HG03469 (cell line): ENCODE results near the gene PCDHA8.
"Not testable (repeated sequence)": the region's sequence is repeated elsewhere in the genome, so short reads cannot be mapped to it uniquely, and the experiment has no call there.

Experiments used
- ATAC-seq: cut with Tn5 transposase; IDR thresholded peaks from one replicate; pipeline ENCODE4 v1.9.1; 2021; ENCODE audit warnings: mild to moderate bottlenecking, moderate library complexity, moderate number of reproducible peaks; ENCODE audit not compliant: unreplicated experiment

The PCDHA8 gene

DNA sequence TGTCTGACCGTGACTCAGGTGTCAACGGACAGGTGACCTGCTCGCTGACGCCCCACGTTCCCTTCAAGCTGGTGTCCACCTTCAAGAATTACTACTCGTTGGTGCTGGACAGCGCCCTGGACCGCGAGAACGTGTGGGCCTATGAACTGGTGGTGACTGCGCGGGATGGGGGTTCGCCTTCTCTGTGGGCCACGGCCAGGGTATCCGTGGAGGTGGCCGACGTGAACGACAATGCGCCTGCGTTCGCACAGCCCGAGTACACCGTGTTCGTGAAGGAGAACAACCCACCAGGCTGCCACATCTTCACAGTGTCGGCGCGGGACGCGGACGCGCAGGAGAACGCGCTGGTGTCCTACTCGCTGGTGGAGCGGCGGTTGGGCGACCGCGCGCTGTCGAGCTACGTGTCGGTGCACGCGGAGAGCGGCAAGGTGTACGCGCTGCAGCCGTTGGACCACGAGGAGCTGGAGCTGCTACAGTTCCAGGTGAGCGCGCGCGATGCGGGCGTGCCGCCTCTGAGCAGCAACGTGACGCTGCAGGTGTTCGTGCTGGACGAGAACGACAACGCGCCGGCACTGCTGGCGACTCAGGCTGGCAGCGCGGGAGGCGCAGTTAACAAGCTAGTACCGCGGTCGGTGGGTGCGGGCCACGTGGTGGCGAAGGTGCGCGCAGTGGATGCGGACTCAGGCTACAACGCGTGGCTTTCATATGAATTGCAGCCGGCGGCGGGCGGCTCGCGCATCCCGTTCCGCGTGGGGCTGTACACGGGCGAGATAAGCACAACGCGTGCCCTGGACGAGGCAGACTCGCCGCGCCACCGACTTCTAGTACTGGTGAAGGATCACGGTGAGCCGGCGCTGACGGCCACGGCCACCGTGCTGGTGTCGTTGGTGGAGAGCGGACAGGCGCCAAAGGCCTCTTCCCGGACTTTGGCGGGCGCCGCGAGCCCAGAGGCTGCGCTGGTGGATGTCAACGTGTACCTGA lies 29.5 kb downstream of the PCDHA8 start:
- ATAC-seq, result no peak

DNA sequence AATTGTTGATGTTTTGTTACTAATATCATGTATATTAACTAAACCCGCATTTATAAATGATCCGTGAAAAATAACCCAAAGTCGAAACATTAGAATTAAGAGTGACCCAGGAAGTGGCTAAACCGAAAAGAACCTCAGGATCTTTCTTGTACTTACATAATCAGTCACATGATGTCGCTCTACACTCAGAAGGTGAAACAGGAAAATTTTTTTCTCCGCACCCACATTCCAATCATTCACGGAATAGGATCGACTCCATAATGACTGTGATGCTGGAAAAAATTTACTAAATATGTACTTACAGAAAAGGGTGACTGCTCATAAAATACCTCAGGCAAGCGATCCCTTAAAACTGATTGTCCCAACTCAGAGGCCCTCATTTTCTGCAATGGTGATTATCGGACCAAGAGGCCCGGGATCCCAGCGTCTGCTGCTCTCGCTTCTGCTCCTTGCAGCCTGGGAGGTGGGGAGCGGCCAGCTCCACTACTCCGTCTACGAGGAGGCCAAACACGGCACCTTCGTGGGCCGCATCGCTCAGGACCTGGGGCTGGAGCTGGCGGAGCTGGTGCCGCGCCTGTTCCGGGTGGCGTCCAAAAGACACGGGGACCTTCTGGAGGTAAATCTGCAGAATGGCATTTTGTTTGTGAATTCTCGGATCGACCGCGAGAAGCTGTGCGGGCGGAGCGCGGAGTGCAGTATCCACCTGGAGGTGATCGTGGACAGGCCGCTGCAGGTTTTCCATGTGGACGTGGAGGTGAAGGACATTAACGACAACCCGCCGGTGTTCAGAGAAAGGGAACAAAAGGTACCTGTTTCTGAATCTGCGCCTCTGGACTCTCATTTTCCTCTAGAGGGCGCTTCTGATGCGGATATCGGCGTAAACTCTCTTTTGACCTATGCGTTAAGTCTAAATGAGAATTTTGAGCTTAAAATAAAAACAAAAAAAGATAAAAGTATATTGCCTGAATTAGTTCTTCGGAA lies 34.4 kb downstream of the PCDHA8 start, which contains the start of gene PCDHA12:
Gene PCDHA12 (plus strand): TSS at position 224 of the 981 bp plus-strand sequence. CDS start 165 bp downstream, at position 389.
- no peak for ATAC-seq

DNA sequence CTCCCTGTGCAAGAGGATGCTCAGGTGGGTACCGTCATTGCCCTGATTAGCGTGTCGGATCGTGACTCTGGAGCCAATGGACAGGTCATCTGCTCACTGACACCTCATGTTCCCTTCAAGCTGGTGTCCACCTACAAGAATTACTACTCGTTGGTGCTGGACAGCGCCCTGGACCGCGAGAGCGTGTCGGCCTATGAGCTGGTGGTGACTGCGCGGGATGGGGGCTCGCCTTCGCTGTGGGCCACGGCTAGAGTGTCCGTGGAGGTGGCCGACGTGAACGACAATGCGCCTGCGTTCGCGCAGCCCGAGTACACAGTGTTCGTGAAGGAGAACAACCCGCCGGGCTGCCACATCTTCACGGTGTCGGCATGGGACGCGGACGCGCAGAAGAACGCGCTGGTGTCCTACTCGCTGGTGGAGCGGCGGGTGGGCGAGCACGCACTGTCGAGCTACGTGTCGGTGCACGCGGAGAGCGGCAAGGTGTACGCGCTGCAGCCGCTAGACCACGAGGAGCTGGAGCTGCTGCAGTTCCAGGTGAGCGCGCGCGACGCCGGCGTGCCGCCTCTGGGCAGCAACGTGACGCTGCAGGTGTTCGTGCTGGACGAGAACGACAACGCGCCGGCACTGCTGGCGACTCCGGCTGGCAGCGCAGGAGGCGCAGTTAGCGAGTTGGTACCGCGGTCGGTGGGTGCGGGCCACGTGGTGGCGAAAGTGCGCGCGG lies 35.7 kb downstream of the PCDHA8 start:
- ATAC-seq, result not testable (repeated sequence)

DNA sequence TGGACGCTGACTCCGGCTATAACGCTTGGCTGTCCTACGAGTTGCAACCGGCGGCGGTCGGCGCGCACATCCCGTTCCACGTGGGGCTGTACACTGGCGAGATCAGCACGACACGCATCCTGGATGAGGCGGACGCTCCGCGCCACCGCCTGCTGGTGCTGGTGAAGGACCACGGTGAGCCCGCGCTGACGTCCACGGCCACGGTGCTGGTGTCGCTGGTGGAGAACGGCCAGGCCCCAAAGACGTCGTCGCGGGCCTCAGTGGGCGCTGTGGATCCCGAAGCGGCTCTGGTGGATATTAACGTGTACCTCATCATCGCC lies 36.2 kb downstream of the PCDHA8 start:
- no peak for ATAC-seq

DNA sequence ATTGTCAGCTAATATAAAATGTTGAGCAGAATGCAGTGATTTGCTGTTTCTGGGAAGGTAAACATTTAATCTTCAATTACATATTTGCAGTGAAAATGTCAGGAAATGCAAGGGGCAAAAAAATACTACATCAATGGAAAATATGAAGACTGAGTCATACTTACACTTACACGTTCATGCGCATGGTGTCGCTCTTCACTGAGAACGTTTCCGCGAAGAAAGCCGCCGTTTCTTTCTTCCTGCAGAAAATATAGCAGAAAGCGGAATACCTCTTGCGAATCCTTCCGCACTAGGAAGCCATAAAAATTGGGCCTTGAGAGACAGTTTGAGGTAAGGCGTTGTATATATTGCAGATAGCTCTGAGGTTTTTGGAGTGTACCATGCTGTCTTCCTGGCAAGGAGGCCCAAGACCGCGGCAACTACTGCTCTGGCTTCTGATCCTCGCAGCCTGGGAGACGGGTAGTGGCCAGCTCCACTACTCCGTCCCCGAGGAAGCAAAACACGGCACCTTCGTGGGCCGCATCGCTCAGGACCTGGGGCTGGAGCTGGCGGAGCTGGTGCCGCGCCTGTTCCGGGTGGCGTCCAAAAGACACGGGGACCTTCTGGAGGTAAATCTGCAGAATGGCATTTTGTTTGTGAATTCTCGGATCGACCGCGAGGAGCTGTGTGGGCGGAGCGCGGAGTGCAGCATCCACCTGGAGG lies 41.1 kb downstream of the PCDHA8 start, which contains the start of gene PCDHA13:
Gene PCDHA13 (plus strand): TSS at position 236 of the 702 bp plus-strand sequence. CDS start 145 bp downstream, at position 381.
- ATAC-seq, result no peak

DNA sequence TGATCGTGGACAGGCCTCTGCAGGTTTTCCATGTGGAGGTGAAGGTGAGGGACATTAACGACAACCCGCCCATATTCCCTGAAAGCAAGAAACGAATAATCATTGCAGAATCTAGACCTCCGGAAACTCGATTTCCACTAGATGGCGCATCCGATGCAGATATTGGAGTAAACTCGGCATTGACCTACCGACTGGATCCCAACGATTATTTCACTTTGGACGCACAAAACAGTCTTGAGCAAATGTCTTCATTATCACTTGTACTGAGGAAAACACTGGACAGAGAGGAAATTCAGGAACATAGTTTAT lies 41.6 kb downstream of the PCDHA8 start:
- no peak for ATAC-seq

DNA sequence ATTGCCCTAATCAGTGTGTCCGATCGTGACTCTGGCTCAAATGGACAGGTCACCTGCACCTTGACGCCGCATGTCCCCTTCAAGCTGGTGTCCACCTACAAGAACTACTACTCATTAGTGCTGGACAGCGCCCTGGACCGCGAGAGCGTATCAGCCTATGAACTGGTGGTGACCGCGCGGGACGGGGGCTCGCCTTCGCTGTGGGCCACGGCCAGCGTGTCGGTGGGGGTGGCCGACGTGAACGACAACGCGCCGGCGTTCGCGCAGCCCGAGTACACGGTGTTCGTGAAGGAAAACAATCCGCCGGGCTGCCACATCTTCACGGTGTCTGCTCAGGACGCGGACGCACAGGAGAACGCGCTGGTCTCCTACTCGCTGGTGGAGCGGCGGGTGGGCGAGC lies 42.4 kb downstream of the PCDHA8 start:
- ATAC-seq, result no peak

DNA sequence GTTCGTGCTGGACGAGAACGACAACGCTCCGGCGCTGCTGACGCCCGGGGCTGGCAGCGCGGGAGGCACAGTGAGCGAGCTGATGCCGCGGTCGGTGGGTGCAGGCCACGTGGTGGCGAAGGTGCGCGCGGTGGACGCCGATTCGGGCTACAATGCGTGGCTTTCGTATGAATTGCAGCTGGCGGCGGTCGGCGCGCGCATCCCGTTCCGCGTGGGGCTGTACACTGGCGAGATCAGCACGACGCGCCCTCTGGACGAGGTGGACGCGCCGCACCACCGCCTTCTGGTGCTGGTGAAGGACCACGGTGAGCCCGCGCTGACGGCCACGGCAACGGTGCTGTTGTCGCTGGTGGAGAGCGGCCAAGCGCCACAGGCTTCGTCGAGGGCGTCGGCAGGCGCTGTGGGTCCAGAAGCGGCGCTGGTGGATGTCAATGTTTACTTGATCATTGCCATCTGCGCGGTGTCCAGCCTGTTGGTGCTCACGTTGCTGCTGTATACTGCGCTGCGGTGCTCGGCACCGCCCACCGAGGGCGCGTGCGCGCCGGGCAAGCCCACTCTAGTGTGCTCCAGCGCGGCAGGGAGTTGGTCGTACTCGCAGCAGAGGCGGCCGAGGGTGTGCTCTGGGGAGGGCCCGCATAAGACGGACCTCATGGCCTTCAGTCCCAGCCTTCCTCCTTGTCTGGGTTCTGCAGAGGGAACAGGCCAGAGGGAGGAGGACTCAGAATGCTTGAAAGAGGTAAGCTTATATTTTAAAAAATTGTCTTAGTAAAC lies 43.1 kb downstream of the PCDHA8 start:
- ATAC-seq, result no peak
